Astrocyte (in vitro differentiated cells and primary cell): Measurements from ENCODE around the gene APOA5. TPM values are rescaled to one million over a fixed set of nuclear protein-coding genes. Genes with fewer than 3 reads are reported as not detected.

Experiments
- DNase-seq: peaks from one replicate; pipeline ENCODE4 v3.0.0-alpha.2; 2010; ENCODE audit warnings: low read depth
- FAIRE-seq: peaks from 2 replicates; lab custom pipeline; 2011; peaks lifted over from hg19 to GRCh38; lab: Jason Lieb, UNC
- H2AFZ ChIP-seq: 2 replicates; pipeline ENCODE4 v1.6.0; 2012; ENCODE audit warnings: low read depth, low read length, inconsistent platforms
- H3K27ac ChIP-seq: 2 replicates; pipeline ENCODE4 v1.5.1; 2011; ENCODE audit warnings: low read depth, low read length, inconsistent platforms
- H3K27me3 ChIP-seq: 2 replicates; pipeline ENCODE4 v1.6.0; 2011; ENCODE audit warnings: low read length, inconsistent platforms; ENCODE audit not compliant: insufficient read depth
- H3K36me3 ChIP-seq: 2 replicates; pipeline ENCODE4 v1.5.1; 2011; ENCODE audit warnings: low read length, inconsistent platforms; ENCODE audit not compliant: insufficient read depth
- H3K4me1 ChIP-seq: 2 replicates; pipeline ENCODE4 v1.5.1; 2011; ENCODE audit warnings: low read length, inconsistent platforms; ENCODE audit not compliant: insufficient read depth
- H3K4me2 ChIP-seq: 2 replicates; pipeline ENCODE4 v1.6.0; 2012; ENCODE audit warnings: low read length, inconsistent platforms
- H3K4me3 ChIP-seq: 2 replicates; pipeline ENCODE4 v1.5.1; 2011; ENCODE audit warnings: low read depth, mild to moderate bottlenecking, low read length, inconsistent platforms; ENCODE audit not compliant: insufficient read depth
- H3K79me2 ChIP-seq: 2 replicates; pipeline ENCODE4 v1.6.0; 2012; ENCODE audit warnings: mild to moderate bottlenecking, low read length, inconsistent platforms; ENCODE audit not compliant: insufficient read depth
- H3K9ac ChIP-seq: 2 replicates; pipeline ENCODE4 v1.6.0; 2012; ENCODE audit warnings: mild to moderate bottlenecking, low read length, inconsistent platforms
- H3K9me3 ChIP-seq: 2 replicates; pipeline ENCODE4 v1.5.1; 2012; ENCODE audit warnings: low read depth, mild to moderate bottlenecking, low read length, inconsistent platforms; ENCODE audit not compliant: insufficient read depth
- H4K20me1 ChIP-seq: 2 replicates; pipeline ENCODE4 v1.6.0; 2012; ENCODE audit warnings: low read length, inconsistent platforms; ENCODE audit not compliant: insufficient read depth
- H3K27ac Mint-ChIP-seq: one replicate; pipeline ENCODE4 v1.8.0; 2021; ENCODE audit warnings: mild to moderate bottlenecking, mixed read lengths; ENCODE audit not compliant: unreplicated experiment
- H3K27me3 Mint-ChIP-seq: one replicate; pipeline ENCODE4 v1.8.0; 2021; ENCODE audit warnings: low read depth, mixed read lengths; ENCODE audit not compliant: unreplicated experiment
- H3K36me3 Mint-ChIP-seq: one replicate; pipeline ENCODE4 v1.8.0; 2021; ENCODE audit warnings: low read depth, mixed read lengths; ENCODE audit not compliant: unreplicated experiment
- H3K4me1 Mint-ChIP-seq: one replicate; pipeline ENCODE4 v1.8.0; 2021; ENCODE audit warnings: low read depth, mixed read lengths; ENCODE audit not compliant: unreplicated experiment
- H3K4me3 Mint-ChIP-seq: one replicate; pipeline ENCODE4 v1.8.0; 2021; ENCODE audit warnings: mild to moderate bottlenecking, moderate library complexity, mixed read lengths; ENCODE audit not compliant: unreplicated experiment
- H3K9me3 Mint-ChIP-seq: one replicate; pipeline ENCODE4 v1.8.0; 2021; ENCODE audit warnings: mild to moderate bottlenecking, mixed read lengths; ENCODE audit not compliant: unreplicated experiment
- EZH2 ChIP-seq: IDR thresholded peaks from 2 replicates; pipeline ENCODE4 v1.6.1; 2012; ENCODE audit warnings: mild to moderate bottlenecking, low read length, inconsistent platforms; ENCODE audit not compliant: insufficient read depth
- total RNA-seq: library from RNA; stranded (reverse); gene quantifications from 2 replicates; pipeline ENCODE4 v1.2.1, GENCODE V29; 2021
- TF ChIP-seq, protein P1 (sequence below): IDR thresholded peaks from 2 replicates; pipeline ENCODE4 v1.5.1; 2011; ENCODE audit warnings: low read depth, mild to moderate bottlenecking, inconsistent platforms, low read length, moderate library complexity; ENCODE audit not compliant: insufficient read depth

Gene APOA5
- total RNA-seq, 1 donor from 2014 or later, result not detected

DNA sequence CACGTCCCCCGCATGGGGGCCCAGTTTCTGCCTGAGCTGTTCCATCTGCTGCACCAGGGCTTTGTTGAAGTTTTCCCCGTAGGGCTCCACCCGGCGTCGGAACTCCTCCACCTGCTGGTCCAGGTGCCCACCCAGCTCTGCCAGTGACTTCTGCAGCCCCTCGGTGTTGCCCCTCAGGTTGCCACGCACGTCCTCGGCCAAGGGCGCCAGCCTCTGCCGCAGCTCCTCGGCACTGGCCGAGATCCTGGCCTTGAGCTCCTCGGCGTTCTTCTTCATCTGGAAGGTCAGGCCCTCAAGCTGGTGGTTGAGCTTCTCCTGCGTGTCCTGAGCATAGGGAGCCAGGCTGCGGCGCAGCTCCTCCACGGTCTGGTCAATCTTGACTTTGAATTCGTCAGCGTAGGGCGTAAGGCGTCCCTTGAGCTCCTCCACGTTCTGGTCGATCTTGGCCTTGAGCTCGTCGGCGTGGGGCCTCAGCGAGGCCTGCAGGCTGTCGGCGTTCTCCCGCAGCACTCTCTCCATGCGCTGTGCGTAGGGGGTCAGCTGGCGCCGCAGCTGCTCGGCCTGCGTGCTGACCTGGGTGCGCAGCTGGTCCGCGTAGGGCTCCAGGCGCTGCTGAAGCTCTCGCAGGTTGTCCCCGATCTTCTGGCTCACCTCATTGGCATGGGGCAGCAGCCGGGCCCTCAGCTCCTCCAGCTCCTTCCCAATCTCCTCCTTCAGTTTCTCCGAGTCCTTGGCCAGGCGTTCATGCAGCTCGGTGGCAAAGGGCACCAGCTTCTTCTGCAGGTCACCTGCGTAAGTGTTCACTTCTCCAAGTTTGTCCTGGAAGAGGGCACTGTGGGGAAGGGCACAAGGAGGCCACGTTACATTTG lies 29.6 kb upstream of the APOA5 start:
- Histone ChIP-seq H3K9me3 (no peaks in the 10 kb centered on the region), H3K36me3 (no peaks in the 10 kb centered on the region), H2AFZ (no peak overlapping the region), H3K27me3 (peaks cover 1% of the 10 kb centered on the region), H3K9ac (no peak overlapping the region), H3K4me2 (no peak overlapping the region), H4K20me1 (no peaks in the 10 kb centered on the region), H3K79me2 (no peaks in the 10 kb centered on the region), H3K4me3 (no peak overlapping the region), H3K27ac (no peak overlapping the region), H3K4me1 (no peaks in the 10 kb centered on the region)
- no peak for TF ChIP-seq EZH2
- TF ChIP-seq, protein P1, sequence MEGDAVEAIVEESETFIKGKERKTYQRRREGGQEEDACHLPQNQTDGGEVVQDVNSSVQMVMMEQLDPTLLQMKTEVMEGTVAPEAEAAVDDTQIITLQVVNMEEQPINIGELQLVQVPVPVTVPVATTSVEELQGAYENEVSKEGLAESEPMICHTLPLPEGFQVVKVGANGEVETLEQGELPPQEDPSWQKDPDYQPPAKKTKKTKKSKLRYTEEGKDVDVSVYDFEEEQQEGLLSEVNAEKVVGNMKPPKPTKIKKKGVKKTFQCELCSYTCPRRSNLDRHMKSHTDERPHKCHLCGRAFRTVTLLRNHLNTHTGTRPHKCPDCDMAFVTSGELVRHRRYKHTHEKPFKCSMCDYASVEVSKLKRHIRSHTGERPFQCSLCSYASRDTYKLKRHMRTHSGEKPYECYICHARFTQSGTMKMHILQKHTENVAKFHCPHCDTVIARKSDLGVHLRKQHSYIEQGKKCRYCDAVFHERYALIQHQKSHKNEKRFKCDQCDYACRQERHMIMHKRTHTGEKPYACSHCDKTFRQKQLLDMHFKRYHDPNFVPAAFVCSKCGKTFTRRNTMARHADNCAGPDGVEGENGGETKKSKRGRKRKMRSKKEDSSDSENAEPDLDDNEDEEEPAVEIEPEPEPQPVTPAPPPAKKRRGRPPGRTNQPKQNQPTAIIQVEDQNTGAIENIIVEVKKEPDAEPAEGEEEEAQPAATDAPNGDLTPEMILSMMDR, result no peak
- no peak overlapping the region for H3K4me3 Mint-ChIP-seq
- no peak for DNase-seq
- no peaks in the 10 kb centered on the region for H3K4me1 Mint-ChIP-seq
- no peaks in the 10 kb centered on the region for H3K9me3 Mint-ChIP-seq
- FAIRE-seq, result no peak
- peaks cover 2% of the 10 kb centered on the region for H3K36me3 Mint-ChIP-seq
- no peak overlapping the region for H3K27ac Mint-ChIP-seq
- peaks cover 18% of the 10 kb centered on the region for H3K27me3 Mint-ChIP-seq

DNA sequence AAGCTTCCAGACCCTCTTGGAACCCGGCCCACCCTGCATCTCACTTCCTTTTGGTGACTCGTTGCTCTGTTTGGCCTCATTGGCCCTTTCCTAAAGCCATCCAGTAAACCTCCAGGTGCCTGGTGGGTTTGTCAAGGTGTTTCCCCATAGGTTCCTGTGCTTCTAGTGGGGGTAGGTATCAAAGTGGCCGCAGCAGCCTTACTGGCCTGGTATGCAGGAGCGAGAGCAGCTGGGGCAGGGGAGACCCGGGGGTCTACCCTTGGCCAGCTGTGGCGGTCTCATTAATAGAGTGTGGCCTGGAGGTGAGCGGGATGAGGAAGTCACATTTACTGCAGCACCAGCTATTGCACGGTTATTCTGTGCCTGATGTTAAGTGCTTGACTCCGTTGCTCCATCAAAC lies 27.4 kb upstream of the APOA5 start:
- TF ChIP-seq EZH2, result no peak
- TF ChIP-seq, protein P1, result no peak
- Mint-ChIP-seq H3K27me3 (peaks cover 14% of the 10 kb centered on the region), H3K9me3 (no peaks in the 10 kb centered on the region), H3K4me1 (no peaks in the 10 kb centered on the region), H3K4me3 (no peak overlapping the region), H3K36me3 (peaks cover 2% of the 10 kb centered on the region), H3K27ac (no peak overlapping the region)
- Histone ChIP-seq H3K27ac (no peak overlapping the region), H3K4me3 (no peak overlapping the region), H3K4me2 (no peak overlapping the region), H3K4me1 (no peaks in the 10 kb centered on the region), H4K20me1 (no peaks in the 10 kb centered on the region), H3K36me3 (no peaks in the 10 kb centered on the region), H3K27me3 (peaks cover 3% of the 10 kb centered on the region), H3K79me2 (no peaks in the 10 kb centered on the region), H3K9ac (no peak overlapping the region), H2AFZ (no peak overlapping the region), H3K9me3 (no peaks in the 10 kb centered on the region)
- DNase-seq, result no peak
- FAIRE-seq, result no peak

DNA sequence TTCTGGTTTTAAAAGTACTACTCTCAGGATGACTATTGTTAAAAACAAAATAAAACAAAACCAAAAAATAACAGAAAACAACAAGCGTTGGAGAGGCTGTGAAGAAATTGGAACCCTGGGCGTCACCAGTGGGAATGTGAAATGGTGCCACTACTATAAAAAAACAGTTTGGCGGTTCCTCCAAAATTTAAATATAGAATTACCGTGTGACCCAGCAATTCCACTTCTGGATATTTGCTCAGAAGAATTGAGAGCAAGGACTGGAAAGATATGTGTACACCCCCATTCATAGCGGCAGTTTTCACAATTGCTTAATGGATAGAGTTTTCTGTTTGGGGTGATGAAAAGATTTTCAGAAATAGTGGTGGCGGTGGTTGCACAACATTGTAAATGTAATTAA lies 22.8 kb upstream of the APOA5 start:
- DNase-seq, result no peak
- Histone ChIP-seq H3K4me1 (no peaks in the 10 kb centered on the region), H3K27me3 (peaks cover 3% of the 10 kb centered on the region), H3K4me3 (no peak overlapping the region), H3K9me3 (no peaks in the 10 kb centered on the region), H3K27ac (no peak overlapping the region), H3K9ac (no peak overlapping the region), H3K79me2 (no peaks in the 10 kb centered on the region), H3K36me3 (no peaks in the 10 kb centered on the region), H4K20me1 (no peaks in the 10 kb centered on the region), H2AFZ (no peak overlapping the region), H3K4me2 (no peak overlapping the region)
- Mint-ChIP-seq H3K4me3 (no peak overlapping the region), H3K9me3 (no peaks in the 10 kb centered on the region), H3K36me3 (no peaks in the 10 kb centered on the region), H3K27me3 (no peaks in the 10 kb centered on the region), H3K4me1 (no peaks in the 10 kb centered on the region), H3K27ac (no peak overlapping the region)
- TF ChIP-seq EZH2, result no peak
- TF ChIP-seq, protein P1, result no peak
- no peak for FAIRE-seq
